HFFc6 (cell line): ENCODE results near the gene RNF157. TPM values are rescaled to one million over a fixed set of nuclear protein-coding genes. Genes with fewer than 3 reads are reported as not detected.

Source experiments
- DNase-seq: peaks from one replicate; pipeline ENCODE4 v3.0.0-alpha.2; 2018
- H3K27ac Mint-ChIP-seq: 2 replicates; pipeline ENCODE4 v1.8.0; 2020; ENCODE audit warnings: mild to moderate bottlenecking, mixed read lengths
- H3K27me3 Mint-ChIP-seq: 2 replicates; pipeline ENCODE4 v1.8.0; 2021; ENCODE audit warnings: mild to moderate bottlenecking, moderate library complexity, mixed read lengths; ENCODE audit not compliant: insufficient read depth
- H3K36me3 Mint-ChIP-seq: 2 replicates; pipeline ENCODE4 v1.8.0; 2021; ENCODE audit warnings: low read depth, mixed read lengths
- H3K4me1 Mint-ChIP-seq: 2 replicates; pipeline ENCODE4 v1.8.0; 2020; ENCODE audit warnings: low read depth, mixed read lengths
- H3K4me3 Mint-ChIP-seq: 2 replicates; pipeline ENCODE4 v1.8.0; 2020; ENCODE audit warnings: mild to moderate bottlenecking, moderate library complexity, mixed read lengths
- H3K9me3 Mint-ChIP-seq: 2 replicates; pipeline ENCODE4 v1.8.0; 2020; ENCODE audit warnings: mild to moderate bottlenecking, mixed read lengths
- total RNA-seq, 6 experiments: library from RNA; stranded (reverse); fragmentation: NEBNext Ultra II Directional; extraction: Animal tissue kit (Norgen Biotek cat#: 25700); gene quantifications; 2 replicates in 1 of 6; 3 replicates in 5 of 6; pipeline ENCODE4 v1.2.3, GENCODE V29; 2021
- TF ChIP-seq, protein P1 (sequence below): fragments of 200-600 bp; sonication (generic); IDR thresholded peaks from 2 replicates; pipeline ENCODE4 v1.5.0; 2021; ENCODE audit warnings: antibody characterized with exemption, mild to moderate bottlenecking

Gene RNF157
- total RNA-seq, 6 experiments from 2014 or later: 0.11 to 0.19 (median 0.18) TPM; not detected in 3

DNA sequence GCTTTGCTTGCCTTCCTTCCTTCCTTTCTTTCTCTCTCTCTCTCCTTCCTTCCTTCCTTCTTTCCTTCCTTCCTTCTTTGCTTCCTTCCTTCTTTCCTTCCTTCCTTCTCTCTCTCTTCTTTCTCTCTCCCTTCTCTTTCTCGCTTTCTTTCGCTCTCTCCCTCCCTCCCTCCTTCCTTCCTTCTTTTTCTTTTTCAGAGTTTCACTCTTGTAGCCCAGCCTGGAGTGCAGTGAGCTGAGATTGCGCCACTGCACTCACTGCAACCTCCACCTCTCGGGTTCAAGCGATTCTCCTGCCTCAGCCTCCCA lies 117.1 kb downstream of the RNF157 start:
- DNase-seq: no peak
- Mint-ChIP-seq H3K4me1 (no peaks in the 10 kb centered on the region), H3K9me3 (no peaks in the 10 kb centered on the region)

DNA sequence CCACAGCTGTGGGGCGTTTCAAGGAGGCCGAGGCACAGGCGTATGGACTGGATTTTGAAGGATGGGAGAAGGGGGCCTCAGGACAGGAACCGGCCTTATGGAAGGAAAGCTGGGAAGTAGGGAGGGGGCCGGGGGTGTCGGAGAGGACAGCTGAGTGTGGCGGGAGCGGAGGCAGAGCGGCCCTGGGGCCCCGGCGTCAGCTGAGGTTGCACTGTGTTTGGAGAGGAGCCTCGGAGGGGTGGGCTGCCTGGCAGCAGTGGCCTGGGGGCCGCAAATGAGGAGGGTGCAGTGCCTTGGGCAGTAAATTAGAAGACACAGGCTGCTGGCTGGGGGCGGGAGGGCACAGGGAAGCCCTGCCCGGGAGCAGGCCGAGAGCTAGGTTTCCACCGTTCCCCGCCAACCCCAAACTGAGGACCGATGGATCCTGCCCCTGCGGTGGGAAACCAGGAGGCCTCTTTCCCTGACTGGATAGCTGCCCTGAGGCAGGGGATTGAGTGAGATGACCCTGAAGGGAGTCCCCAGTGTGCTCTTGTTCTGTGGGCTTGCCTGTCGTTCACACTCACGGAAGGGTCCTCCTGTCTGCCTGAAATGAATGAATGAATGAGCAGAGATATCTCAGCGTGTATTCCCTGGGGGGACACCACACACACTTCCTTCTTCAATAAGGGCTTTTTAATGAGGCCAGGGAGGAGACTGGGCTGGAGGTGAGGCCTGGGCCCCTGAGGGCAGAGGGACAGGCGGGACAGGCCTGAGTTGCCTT lies 117.7 kb downstream of the RNF157 start:
- TF ChIP-seq, protein P1, sequence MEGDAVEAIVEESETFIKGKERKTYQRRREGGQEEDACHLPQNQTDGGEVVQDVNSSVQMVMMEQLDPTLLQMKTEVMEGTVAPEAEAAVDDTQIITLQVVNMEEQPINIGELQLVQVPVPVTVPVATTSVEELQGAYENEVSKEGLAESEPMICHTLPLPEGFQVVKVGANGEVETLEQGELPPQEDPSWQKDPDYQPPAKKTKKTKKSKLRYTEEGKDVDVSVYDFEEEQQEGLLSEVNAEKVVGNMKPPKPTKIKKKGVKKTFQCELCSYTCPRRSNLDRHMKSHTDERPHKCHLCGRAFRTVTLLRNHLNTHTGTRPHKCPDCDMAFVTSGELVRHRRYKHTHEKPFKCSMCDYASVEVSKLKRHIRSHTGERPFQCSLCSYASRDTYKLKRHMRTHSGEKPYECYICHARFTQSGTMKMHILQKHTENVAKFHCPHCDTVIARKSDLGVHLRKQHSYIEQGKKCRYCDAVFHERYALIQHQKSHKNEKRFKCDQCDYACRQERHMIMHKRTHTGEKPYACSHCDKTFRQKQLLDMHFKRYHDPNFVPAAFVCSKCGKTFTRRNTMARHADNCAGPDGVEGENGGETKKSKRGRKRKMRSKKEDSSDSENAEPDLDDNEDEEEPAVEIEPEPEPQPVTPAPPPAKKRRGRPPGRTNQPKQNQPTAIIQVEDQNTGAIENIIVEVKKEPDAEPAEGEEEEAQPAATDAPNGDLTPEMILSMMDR: no peak
- no peaks in the 10 kb centered on the region for H3K9me3 Mint-ChIP-seq
- H3K36me3 Mint-ChIP-seq: no peaks in the 10 kb centered on the region
- no peak for DNase-seq
- H3K4me3 Mint-ChIP-seq: no peak overlapping the region
- H3K27me3 Mint-ChIP-seq: peaks cover 16% of the 10 kb centered on the region; the same call in 1 of the 2 replicates
- no peaks in the 10 kb centered on the region for H3K4me1 Mint-ChIP-seq
- no peak overlapping the region; the same call in 1 of the 2 replicates for H3K27ac Mint-ChIP-seq

More for the DNA sequence above, 117.1 kb downstream of the RNF157 start:
- H3K4me3 Mint-ChIP-seq: no peak overlapping the region
- H3K27me3 Mint-ChIP-seq: peaks cover 16% of the 10 kb centered on the region; the same call in 1 of the 2 replicates
- H3K27ac Mint-ChIP-seq: no peak overlapping the region
- H3K36me3 Mint-ChIP-seq: no peaks in the 10 kb centered on the region
- TF ChIP-seq, protein P1: no peak

DNA sequence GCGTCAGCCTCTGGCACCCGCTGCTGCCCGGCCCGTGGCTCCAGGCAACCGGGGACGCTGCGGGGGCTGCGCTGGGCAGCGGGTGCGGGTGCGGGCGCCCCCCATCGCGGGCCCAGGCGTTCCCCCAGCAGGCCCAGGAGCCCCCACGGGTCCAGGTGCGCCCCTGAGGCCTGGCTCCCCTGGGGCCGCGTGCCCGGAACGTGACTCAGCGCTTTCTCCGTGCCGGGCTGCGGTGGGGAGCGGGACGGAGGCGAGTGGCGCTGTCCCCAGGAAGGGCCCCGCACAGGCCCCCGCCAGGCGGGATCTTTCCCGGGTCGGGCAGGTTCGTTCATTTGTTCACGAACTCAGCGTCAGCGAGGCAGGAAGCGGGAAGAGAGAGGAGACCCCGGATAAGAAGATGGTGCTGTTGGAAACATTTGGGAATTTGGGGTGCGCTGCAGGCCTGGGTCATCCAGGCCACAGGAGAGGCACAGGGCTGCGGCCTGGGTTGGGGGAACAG lies 118.3 kb downstream of the RNF157 start:
- peaks cover 13% of the 10 kb centered on the region; the same call in 1 of the 2 replicates for H3K27me3 Mint-ChIP-seq
- no peak for DNase-seq
- no peak overlapping the region for H3K4me3 Mint-ChIP-seq
- TF ChIP-seq, protein P1: no peak
- no peaks in the 10 kb centered on the region for H3K9me3 Mint-ChIP-seq
- H3K27ac Mint-ChIP-seq: no peak overlapping the region; the same call in 1 of the 2 replicates
- no peaks in the 10 kb centered on the region for H3K4me1 Mint-ChIP-seq
- H3K36me3 Mint-ChIP-seq: no peaks in the 10 kb centered on the region

DNA sequence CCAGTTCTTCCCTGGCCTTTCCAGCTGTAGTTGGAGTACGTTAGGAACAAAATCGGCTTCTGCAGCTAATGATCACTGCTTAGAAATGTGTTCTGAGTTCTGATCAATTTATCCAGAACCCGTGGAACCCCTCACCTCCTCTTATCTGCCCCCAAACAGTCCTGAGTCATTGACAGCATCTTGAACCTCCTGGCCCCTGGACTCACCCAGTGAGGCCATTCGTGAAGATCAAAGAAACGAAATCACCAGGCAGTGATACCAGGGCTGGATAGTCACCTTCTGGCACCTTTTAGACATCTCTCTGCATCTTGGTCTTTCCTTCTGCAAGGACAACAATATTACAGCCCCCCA lies 119.7 kb downstream of the RNF157 start:
- H3K27me3 Mint-ChIP-seq: peaks cover 12% of the 10 kb centered on the region; the same call in 1 of the 2 replicates
- H3K4me3 Mint-ChIP-seq: no peak overlapping the region

DNA sequence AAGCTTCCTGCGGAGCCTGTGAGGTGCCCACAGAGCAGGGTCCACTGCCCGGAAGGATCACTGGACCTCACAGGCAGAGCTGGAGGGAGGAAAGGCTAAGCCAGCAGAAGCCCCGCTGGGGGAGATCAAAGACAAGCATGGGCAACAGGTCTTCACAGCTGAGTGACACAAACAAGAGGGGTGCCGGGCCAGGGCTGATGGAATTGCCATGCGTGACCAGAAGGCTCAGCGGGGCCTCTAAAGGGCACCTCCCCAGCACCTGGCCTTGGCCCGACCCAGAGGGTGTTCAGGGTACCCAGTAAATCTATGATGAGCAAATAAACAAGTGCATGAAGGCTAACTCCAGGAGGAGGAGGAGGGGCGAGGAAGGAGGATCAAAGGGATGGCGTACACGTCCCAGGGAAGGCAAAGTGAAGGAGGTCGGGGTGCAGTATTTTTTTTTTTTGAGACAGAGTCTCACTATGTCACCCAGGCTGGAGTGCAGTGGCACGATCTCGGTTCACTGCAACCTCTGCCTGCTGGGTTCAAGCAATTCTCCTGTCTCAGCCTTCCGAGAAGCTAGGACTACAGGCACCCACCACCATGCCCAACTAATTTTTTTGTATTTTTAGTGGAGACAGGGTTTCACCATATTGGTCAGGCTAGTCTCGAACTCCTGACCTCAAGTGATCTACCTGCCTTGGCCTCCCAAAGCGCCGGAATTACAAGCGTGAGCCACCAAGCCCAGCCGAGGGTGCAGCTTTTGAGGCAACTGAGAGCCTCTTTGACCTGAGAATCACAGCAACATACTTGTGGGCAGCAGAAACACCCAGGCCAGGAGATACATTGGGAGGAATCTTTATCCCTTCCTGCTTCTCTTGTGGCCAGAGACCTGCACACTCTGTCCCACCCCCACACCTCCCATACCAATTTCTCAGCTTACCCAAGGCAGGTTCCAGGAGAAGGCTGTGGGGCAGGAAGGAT lies 120.6 kb downstream of the RNF157 start:
- Mint-ChIP-seq H3K27ac (no peak overlapping the region), H3K4me1 (no peaks in the 10 kb centered on the region), H3K4me3 (no peak overlapping the region), H3K36me3 (no peaks in the 10 kb centered on the region), H3K9me3 (no peaks in the 10 kb centered on the region), H3K27me3 (peaks cover 7% of the 10 kb centered on the region; the same call in 1 of the 2 replicates)
- TF ChIP-seq, protein P1: no peak
- DNase-seq: no peak

More for the DNA sequence above, 119.7 kb downstream of the RNF157 start:
- Mint-ChIP-seq H3K27ac (no peak overlapping the region), H3K36me3 (no peaks in the 10 kb centered on the region), H3K9me3 (no peaks in the 10 kb centered on the region), H3K4me1 (no peaks in the 10 kb centered on the region)
- TF ChIP-seq, protein P1: no peak
- DNase-seq: no peak
